Osteoblast (primary cell): ENCODE measurements around the gene KYNU. TPM values are rescaled to one million over a fixed set of nuclear protein-coding genes. Genes with fewer than 3 reads are reported as not detected.

Experiments used
- DNase-seq: peaks from one replicate; pipeline ENCODE4 v3.0.0; 2011; ENCODE audit warnings: low spot score, mixed read lengths; ENCODE audit not compliant: insufficient read length; ENCODE audit errors: missing footprints
- H2AFZ ChIP-seq: 2 replicates; pipeline ENCODE4 v1.6.0; 2011; ENCODE audit warnings: mild to moderate bottlenecking, low read length
- H3K27ac ChIP-seq: 2 replicates; pipeline ENCODE4 v1.5.1; 2011; ENCODE audit warnings: mild to moderate bottlenecking, low read depth, low read length, moderate library complexity
- H3K27me3 ChIP-seq: 2 replicates; pipeline ENCODE4 v1.6.0; 2012; ENCODE audit warnings: mild to moderate bottlenecking, control low read depth, inconsistent platforms, low read length, moderate library complexity; ENCODE audit not compliant: insufficient read depth
- H3K36me3 ChIP-seq: 2 replicates; pipeline ENCODE4 v1.5.1; 2011; ENCODE audit warnings: mild to moderate bottlenecking, low read length, control low read depth, moderate library complexity; ENCODE audit not compliant: insufficient read depth
- H3K4me1 ChIP-seq: 2 replicates; pipeline ENCODE4 v1.5.1; 2011; ENCODE audit warnings: mild to moderate bottlenecking, low read length, control low read depth, moderate library complexity; ENCODE audit not compliant: insufficient read depth
- H3K4me2 ChIP-seq: 2 replicates; pipeline ENCODE4 v1.6.0; 2011; ENCODE audit warnings: mild to moderate bottlenecking, low read length; ENCODE audit not compliant: insufficient read depth
- H3K4me3 ChIP-seq: fragments of 200-600 bp; sonication (generic); 3 replicates; pipeline ENCODE4 v1.5.1; 2012; ENCODE audit warnings: mild to moderate bottlenecking, low read length, inconsistent platforms; ENCODE audit not compliant: insufficient read depth
- H3K79me2 ChIP-seq: 2 replicates; pipeline ENCODE4 v1.6.0; 2012; ENCODE audit warnings: mild to moderate bottlenecking, low read length, control low read depth, inconsistent platforms; ENCODE audit not compliant: insufficient read depth
- H3K9me3 ChIP-seq: 2 replicates; pipeline ENCODE4 v1.5.1; 2011; ENCODE audit warnings: low read depth, low read length, control low read depth
- H4K20me1 ChIP-seq: 2 replicates; pipeline ENCODE4 v1.6.0; 2012; ENCODE audit warnings: mild to moderate bottlenecking, low read length, control low read depth; ENCODE audit not compliant: insufficient read depth
- CTCF ChIP-seq: IDR thresholded peaks from 2 replicates; pipeline ENCODE4 v1.5.1; 2011; ENCODE audit warnings: mild to moderate bottlenecking, low read depth, low read length, moderate library complexity; ENCODE audit errors: extremely low read depth
- total RNA-seq: library from RNA; depleted of rRNA; stranded (reverse); fragments of >200 nt; gene quantifications from 2 replicates; pipeline ENCODE4 v1.2.3, GENCODE V29; 2012

KYNU gene
- total RNA-seq, 1 donor: 10.9 TPM

GRCh38 chr2:142993771-142994170, 116.3 kb downstream of the KYNU start:
- Histone ChIP-seq H3K4me2 (no peak overlapping the region), H3K27me3 (no peaks in the 10 kb centered on the region), H3K4me3 (no peak overlapping the region), H3K9me3 (no peaks in the 10 kb centered on the region), H4K20me1 (no peaks in the 10 kb centered on the region), H3K79me2 (no peaks in the 10 kb centered on the region), H3K36me3 (no peaks in the 10 kb centered on the region), H2AFZ (no peak overlapping the region), H3K4me1 (no peaks in the 10 kb centered on the region), H3K27ac (no peak overlapping the region)
- no peak for DNase-seq
- no peak for TF ChIP-seq CTCF

- Histone ChIP-seq H3K79me2 (no peaks in the 10 kb centered on the region), H3K27me3 (no peaks in the 10 kb centered on the region), H3K4me1 (no peaks in the 10 kb centered on the region), H3K4me2 (no peak overlapping the region), H3K4me3 (no peak overlapping the region), H3K36me3 (no peaks in the 10 kb centered on the region), H3K27ac (no peak overlapping the region), H2AFZ (no peak overlapping the region), H4K20me1 (no peaks in the 10 kb centered on the region), H3K9me3 (no peaks in the 10 kb centered on the region)
- no peak for DNase-seq
- no peak for TF ChIP-seq CTCF
Observed at GRCh38 chr2:142994665-142995064, 117.2 kb downstream of the KYNU start.

GRCh38 chr2:142997231-142997630, 119.8 kb downstream of the KYNU start:
- Histone ChIP-seq H3K27me3 (no peaks in the 10 kb centered on the region), H3K79me2 (no peaks in the 10 kb centered on the region), H4K20me1 (no peaks in the 10 kb centered on the region), H3K36me3 (no peaks in the 10 kb centered on the region), H3K4me1 (no peaks in the 10 kb centered on the region), H3K4me3 (no peak overlapping the region), H3K9me3 (no peaks in the 10 kb centered on the region), H3K4me2 (no peak overlapping the region), H3K27ac (no peak overlapping the region), H2AFZ (no peak overlapping the region)
- no peak for DNase-seq
- TF ChIP-seq CTCF: no peak

- H3K9me3 ChIP-seq: no peaks in the 10 kb centered on the region
- no peak for TF ChIP-seq CTCF
- DNase-seq: no peak
- no peak overlapping the region for H3K27ac ChIP-seq
- H2AFZ ChIP-seq: no peak overlapping the region
- no peak overlapping the region for H3K4me3 ChIP-seq
- no peaks in the 10 kb centered on the region for H3K27me3 ChIP-seq
- no peaks in the 10 kb centered on the region for H3K36me3 ChIP-seq
- H3K4me2 ChIP-seq: no peak overlapping the region
- no peaks in the 10 kb centered on the region for H4K20me1 ChIP-seq
- no peaks in the 10 kb centered on the region for H3K79me2 ChIP-seq
- H3K4me1 ChIP-seq: no peaks in the 10 kb centered on the region
Observed at GRCh38 chr2:143000599-143000998, 123.1 kb downstream of the KYNU start.
